Activated naive CD4-positive, alpha-beta T cell treated with anti-CD3 and anti-CD28 coated beads, Interleukin-2, amount 50 U/mL, for 24 hours (primary cell): ENCODE data around the gene PDZRN3.

Experiments used
- H3K27ac Mint-ChIP-seq: one replicate; pipeline ENCODE4 v1.8.0; 2021; ENCODE audit warnings: mild to moderate bottlenecking, mixed read lengths
- H3K27me3 Mint-ChIP-seq: one replicate; pipeline ENCODE4 v1.8.0; 2021; ENCODE audit warnings: mixed read lengths
- H3K36me3 Mint-ChIP-seq: one replicate; pipeline ENCODE4 v1.8.0; 2021; ENCODE audit warnings: mixed read lengths
- H3K4me1 Mint-ChIP-seq: one replicate; pipeline ENCODE4 v1.8.0; 2021; ENCODE audit warnings: mixed read lengths
- H3K4me3 Mint-ChIP-seq: one replicate; pipeline ENCODE4 v1.8.0; 2021; ENCODE audit warnings: mild to moderate bottlenecking, mixed read lengths
- H3K9me3 Mint-ChIP-seq: one replicate; pipeline ENCODE4 v1.8.0; 2021; ENCODE audit warnings: mixed read lengths

Gene PDZRN3

DNA sequence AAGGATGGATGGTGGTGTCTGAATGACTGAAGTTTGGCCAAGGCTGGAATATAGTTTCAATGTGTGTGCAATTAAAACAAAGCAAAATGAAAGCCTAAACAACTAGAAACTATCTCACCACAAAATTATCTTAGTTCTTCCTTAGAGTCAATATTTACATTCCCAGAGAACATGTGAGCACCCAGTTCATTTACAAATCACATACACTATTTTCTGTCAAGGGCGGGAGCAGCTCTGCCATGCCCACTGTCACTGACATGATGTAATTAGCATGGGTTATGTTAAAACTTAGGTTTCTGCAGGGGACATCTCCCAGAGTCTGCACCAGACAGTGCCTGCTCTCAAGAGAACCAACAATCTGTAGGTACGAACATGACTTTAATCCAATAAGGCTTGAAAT lies 65.0 kb downstream of the PDZRN3 start:
- H3K27me3 Mint-ChIP-seq, result peaks cover 3% of the 10 kb centered on the region
- H3K36me3 Mint-ChIP-seq, result no peaks in the 10 kb centered on the region
- H3K4me1 Mint-ChIP-seq, result no peaks in the 10 kb centered on the region
- no peak overlapping the region for H3K27ac Mint-ChIP-seq
- H3K4me3 Mint-ChIP-seq, result no peak overlapping the region
- no peaks in the 10 kb centered on the region for H3K9me3 Mint-ChIP-seq

DNA sequence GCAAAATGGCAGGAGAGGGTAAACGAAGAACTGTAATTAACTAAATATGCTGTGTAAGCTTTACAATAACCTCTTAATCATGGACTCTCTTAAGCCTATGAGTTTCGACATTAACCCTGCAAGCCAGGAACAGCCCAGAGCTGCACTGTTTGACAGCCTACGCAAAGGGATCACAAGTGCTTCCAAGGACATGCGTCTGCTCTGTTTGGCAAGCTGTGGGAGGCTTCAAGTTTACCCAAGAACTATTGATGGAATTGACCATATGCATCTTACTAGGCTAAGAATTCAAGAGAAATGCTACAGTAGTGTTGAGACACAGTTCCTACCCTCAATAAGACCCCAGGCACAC lies 66.0 kb downstream of the PDZRN3 start:
- no peaks in the 10 kb centered on the region for H3K36me3 Mint-ChIP-seq
- no peaks in the 10 kb centered on the region for H3K9me3 Mint-ChIP-seq
- H3K27ac Mint-ChIP-seq, result no peak overlapping the region
- no peaks in the 10 kb centered on the region for H3K4me1 Mint-ChIP-seq
- peaks cover 1% of the 10 kb centered on the region for H3K27me3 Mint-ChIP-seq
- H3K4me3 Mint-ChIP-seq, result no peak overlapping the region

DNA sequence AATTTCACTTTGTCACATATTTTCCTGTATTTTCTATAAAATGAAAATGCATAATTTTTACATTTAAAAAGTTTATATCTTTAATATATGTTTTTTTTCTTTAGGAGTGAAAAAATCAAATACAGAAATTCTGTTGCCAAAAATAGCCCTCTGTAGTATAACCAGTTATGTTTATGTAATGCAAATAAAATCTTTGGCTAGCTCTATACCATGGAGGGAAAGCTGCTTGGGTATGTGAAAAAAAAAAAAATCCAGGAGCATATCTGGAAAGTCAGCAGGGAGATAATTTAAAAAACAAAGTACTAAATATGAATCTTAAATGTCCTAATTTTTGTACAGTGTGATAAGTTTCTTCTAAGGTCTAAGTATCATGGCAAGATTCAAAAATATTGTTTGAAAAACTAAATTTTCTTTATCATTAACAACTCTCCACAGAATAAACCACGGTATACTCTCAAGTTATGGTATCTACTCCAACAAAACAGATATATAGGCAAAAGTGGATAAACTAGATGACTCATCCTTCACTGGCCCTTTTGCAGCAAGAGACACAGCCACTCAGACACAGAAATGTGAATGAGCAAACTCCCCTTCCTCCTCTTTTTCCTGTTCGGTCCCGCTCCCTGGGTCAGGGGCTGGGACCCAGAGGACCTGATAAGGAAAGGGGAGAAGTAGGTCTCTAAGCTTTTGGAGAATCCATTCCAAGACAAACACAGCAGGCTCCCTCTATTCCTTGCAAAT lies 66.6 kb downstream of the PDZRN3 start:
- Mint-ChIP-seq H3K36me3 (no peaks in the 10 kb centered on the region), H3K4me1 (no peaks in the 10 kb centered on the region), H3K27me3 (peaks cover 1% of the 10 kb centered on the region), H3K27ac (no peak overlapping the region), H3K9me3 (no peaks in the 10 kb centered on the region), H3K4me3 (no peak overlapping the region)

DNA sequence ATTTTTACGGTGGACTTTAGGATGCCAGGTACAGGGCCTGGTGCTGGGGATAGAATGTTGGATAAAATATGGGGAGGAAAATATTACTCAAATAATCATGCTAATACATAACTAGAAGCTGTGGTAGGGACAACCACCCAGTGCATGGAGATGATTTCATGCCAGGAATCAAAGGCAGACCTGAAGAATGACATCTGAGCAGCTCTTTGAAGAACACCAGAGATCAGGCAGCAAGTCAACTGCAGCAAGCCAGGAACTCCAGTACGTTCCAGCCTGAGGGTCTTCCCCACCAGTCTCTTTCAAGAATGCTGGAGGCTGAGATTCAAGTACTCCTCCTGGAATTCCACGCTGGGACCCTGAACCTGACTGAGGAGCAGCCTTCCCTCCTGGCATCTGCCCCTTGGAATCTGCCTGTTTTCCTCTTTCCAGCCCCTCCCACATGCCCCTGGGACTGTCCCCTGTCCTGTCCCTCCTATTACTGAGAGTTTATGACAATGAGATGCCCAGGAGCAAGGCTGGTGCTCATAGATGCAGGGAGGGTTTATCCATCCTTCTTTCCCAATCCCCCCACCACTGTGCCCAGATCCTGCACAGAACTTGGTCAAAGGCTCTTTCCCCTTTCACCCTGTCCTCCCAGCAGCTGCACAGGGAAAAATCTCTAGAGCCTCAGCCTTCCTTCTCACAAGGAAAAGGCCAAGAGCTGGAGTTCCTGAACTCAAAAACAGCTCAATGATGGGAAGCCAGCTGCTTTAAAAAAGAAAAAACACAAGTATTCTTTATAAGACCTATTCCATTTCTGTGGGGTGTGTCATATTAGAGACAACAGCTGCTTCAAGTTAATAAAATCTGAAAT lies 68.0 kb downstream of the PDZRN3 start:
- Mint-ChIP-seq H3K27me3 (peaks cover 2% of the 10 kb centered on the region), H3K36me3 (no peaks in the 10 kb centered on the region), H3K4me3 (no peak overlapping the region), H3K27ac (no peak overlapping the region), H3K4me1 (no peaks in the 10 kb centered on the region), H3K9me3 (no peaks in the 10 kb centered on the region)

DNA sequence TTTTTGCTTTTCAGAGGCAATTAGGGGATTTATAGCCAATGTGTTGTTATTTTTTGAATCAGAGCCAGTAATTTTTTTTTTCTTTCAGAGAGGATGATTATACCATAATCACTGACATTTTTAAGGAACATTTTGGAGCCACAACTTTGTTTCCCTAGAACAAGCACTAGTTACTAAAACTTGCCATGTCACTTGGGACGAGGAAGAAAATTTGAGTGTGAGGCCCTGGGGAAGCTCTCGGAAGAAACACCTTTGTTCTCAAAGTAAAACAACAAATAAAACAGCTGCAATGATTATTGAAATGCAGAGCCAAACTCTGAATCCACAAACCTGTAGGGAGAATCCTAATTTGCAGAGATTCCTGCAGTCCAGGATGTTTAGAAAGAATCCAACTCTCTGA lies 69.7 kb downstream of the PDZRN3 start:
- Mint-ChIP-seq H3K27ac (no peak overlapping the region), H3K36me3 (no peaks in the 10 kb centered on the region), H3K27me3 (peaks cover 2% of the 10 kb centered on the region), H3K9me3 (no peaks in the 10 kb centered on the region), H3K4me3 (no peak overlapping the region), H3K4me1 (no peaks in the 10 kb centered on the region)

DNA sequence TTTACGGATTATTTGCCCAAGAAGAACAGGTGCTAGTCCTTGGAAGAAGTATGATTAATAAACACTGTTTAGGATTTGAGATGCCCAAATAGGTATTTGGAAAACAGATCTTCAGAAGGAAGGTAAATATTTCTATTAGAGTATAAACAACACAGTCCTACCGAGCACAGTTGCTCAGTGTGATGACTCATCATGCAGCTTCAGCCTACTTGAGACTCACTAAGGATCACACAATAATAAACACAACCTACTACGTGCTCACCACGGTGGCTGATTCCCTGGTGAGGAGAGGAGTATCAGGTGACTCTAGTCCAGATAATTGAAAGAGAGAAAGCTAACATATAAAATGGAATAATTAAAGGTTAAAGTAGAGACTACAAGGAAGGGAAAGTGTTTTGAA lies 72.0 kb downstream of the PDZRN3 start:
- H3K36me3 Mint-ChIP-seq, result no peaks in the 10 kb centered on the region
- H3K27ac Mint-ChIP-seq, result no peak overlapping the region
- no peaks in the 10 kb centered on the region for H3K9me3 Mint-ChIP-seq
- no peak overlapping the region for H3K4me3 Mint-ChIP-seq
- H3K27me3 Mint-ChIP-seq, result peaks cover 4% of the 10 kb centered on the region
- no peaks in the 10 kb centered on the region for H3K4me1 Mint-ChIP-seq

DNA sequence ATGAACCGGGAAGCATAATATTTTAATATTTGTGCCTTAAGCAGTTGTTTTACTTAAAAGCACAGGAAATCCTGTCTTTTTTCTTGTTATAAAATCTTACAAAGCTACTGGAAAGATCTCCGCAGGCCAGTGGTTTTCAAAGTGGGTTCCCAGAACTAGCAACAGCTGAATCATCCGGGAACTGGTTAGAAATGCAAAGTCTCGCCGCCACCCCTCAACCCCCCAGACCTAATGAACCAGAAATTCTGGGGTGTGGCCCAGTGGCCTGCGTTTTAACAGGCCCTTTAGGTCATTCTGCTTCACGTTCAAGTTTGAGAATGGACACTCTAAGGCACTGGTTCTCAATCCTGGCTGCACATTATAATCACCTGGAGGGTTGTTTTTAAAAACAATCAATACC lies 74.7 kb downstream of the PDZRN3 start:
- Mint-ChIP-seq H3K27ac (no peak overlapping the region), H3K9me3 (no peaks in the 10 kb centered on the region)

DNA sequence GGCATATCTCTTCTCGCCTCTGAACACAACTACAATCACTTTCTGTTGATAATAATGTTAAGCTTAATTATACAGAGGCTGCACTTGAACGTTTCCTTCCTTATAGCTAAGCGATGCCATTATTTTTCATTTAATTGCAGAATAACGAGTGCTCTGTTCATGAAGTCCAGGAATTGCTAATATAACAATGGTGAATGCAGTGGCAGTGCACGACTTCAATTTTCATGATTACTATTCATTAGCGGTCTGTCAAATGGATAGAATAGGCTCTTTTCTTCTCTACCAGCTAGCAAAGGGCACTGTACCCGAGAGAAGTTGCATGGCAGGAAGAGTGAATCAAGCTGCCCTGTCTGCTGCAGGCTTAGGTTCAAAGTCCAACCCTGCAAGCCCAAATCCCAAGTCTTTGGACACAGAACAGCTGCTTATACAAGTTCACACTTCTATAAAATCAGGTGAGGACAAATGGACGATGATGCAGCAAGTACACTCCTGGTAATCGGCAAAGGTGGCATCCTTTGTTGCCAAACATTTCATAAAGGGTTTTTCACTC lies 75.6 kb downstream of the PDZRN3 start:
- Mint-ChIP-seq H3K4me1 (no peaks in the 10 kb centered on the region), H3K27me3 (peaks cover 3% of the 10 kb centered on the region), H3K36me3 (no peaks in the 10 kb centered on the region), H3K4me3 (no peak overlapping the region), H3K9me3 (no peaks in the 10 kb centered on the region), H3K27ac (no peak overlapping the region)

More for the DNA sequence above, 74.7 kb downstream of the PDZRN3 start:
- H3K36me3 Mint-ChIP-seq, result no peaks in the 10 kb centered on the region
- peaks cover 4% of the 10 kb centered on the region for H3K27me3 Mint-ChIP-seq
- no peaks in the 10 kb centered on the region for H3K4me1 Mint-ChIP-seq
- H3K4me3 Mint-ChIP-seq, result no peak overlapping the region

DNA sequence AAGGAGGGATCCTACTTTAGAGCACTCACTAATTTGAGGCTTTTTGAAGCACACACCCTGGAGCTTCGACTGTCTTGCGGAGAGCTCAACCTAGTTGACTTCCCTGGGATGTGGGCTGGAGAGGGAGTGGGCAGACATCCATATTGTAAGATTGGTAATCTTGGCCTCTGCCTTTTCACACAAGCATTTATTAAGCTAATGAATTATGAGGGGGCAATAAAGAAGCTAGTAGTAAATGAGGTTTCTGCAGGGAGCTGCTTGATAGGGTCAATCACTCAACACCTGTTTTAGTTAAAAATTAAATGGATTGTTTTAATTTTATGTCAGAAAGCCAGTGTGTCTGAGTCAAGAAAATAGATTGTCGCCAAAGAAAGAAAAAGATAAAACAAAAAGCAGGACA lies 76.3 kb downstream of the PDZRN3 start:
- Mint-ChIP-seq H3K4me3 (no peak overlapping the region), H3K4me1 (no peaks in the 10 kb centered on the region), H3K9me3 (no peaks in the 10 kb centered on the region), H3K36me3 (no peaks in the 10 kb centered on the region), H3K27me3 (peaks cover 3% of the 10 kb centered on the region), H3K27ac (no peak overlapping the region)

DNA sequence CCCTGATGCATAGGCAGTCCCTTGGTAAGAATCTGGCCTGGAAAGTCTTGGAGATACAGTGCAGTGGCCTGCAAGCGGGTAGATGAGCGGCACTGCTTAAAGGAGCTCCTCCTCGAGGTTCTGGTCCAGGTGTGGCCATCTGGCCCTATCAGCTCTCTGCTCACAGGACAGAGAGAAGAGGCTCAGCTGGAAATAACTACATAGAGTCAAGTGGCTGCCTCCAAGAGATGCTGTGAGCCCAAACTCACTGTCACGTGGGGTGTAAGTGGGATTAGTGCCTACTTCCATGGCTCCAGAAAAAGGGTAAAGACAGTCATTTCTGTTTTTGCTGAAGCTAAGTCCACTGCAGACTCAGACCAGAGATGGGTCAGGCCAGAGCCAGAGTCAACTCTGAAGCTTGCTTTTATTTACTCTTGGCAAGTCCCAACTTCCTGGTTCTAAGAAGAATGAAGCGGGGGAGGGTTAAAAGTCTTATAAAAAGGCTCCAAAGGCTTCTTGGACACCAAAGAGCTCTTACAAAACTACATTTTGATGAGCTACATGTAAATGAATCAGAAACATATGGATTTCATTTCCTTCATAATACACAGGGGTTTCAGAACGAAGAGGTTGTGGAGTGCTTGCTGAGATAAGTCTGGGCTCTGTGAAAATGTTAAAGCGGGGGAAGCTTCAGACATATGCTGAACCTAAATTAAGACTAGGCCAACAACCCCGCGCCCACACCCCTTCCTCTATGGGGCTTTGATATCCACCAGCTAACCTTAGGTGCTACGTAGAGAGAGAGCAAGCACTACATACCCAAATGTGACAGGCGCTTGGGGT lies 77.1 kb downstream of the PDZRN3 start:
- H3K36me3 Mint-ChIP-seq, result no peaks in the 10 kb centered on the region
- no peak overlapping the region for H3K4me3 Mint-ChIP-seq
- H3K27ac Mint-ChIP-seq, result no peak overlapping the region
- peaks cover 1% of the 10 kb centered on the region for H3K27me3 Mint-ChIP-seq
- no peaks in the 10 kb centered on the region for H3K9me3 Mint-ChIP-seq
- no peaks in the 10 kb centered on the region for H3K4me1 Mint-ChIP-seq

DNA sequence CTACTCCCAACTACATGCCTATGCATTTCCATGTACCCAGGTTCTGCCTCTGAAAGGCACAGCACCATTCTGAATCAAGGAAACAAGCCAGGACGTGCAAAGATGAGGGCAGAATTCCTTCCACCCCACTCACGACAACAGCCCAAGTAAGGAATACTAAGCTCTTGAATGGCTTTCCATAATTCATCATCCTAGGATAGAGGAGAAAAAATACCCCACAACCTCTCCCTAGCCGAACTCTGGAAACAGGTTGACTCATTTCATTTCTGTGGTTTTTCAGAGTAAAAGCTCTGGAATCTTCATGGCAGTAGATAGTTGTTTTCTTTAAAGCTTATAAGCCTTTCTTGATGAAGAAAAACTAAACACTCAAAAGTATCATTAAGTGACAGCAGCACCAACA lies 77.8 kb downstream of the PDZRN3 start:
- no peaks in the 10 kb centered on the region for H3K4me1 Mint-ChIP-seq
- H3K9me3 Mint-ChIP-seq, result no peaks in the 10 kb centered on the region
- peaks cover 2% of the 10 kb centered on the region for H3K27me3 Mint-ChIP-seq
- H3K36me3 Mint-ChIP-seq, result no peaks in the 10 kb centered on the region
- no peak overlapping the region for H3K27ac Mint-ChIP-seq
- H3K4me3 Mint-ChIP-seq, result no peak overlapping the region

DNA sequence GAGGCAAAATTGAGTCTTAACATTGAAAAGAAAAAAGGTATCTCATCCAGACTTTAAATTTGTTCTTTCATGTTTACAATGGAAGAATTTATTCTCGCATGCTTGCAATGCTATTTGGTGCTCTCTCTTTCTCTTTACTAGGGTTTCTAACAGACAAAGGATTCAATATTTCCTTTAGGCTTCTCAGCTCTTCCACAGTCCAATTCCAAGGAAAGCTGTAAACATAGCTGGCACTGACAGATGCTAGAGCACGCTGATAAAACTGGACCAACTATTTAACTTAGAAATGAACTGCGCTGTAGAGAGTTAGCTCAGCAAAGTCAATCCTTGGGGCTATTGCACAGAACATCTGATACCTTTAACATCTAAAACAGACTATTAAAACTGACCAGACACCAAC lies 81.3 kb downstream of the PDZRN3 start:
- peaks cover 2% of the 10 kb centered on the region for H3K27me3 Mint-ChIP-seq
- no peaks in the 10 kb centered on the region for H3K4me1 Mint-ChIP-seq
- no peaks in the 10 kb centered on the region for H3K36me3 Mint-ChIP-seq
- H3K9me3 Mint-ChIP-seq, result no peaks in the 10 kb centered on the region
- H3K27ac Mint-ChIP-seq, result no peak overlapping the region
- no peak overlapping the region for H3K4me3 Mint-ChIP-seq

DNA sequence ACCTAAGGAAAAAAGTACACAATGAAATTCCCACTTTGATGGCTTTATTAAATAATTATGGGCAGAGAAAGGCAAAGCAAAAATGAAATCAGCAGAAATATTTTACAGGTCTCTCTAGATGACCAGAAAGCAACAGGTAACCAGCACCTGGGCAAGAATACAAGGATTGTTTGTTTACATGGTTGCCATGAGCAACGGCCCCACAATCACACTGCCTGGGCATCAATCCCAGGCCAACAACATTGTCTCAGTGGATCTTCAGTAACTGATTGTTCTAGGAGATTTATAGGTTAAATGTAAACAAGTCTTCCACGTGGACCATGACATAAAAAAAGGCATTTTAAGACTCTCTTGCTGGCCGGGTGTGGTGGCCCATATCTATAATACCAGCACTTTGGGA lies 82.6 kb downstream of the PDZRN3 start:
- Mint-ChIP-seq H3K27ac (peak overlapping the region; percentile 10), H3K4me1 (no peaks in the 10 kb centered on the region), H3K27me3 (peaks cover 2% of the 10 kb centered on the region), H3K4me3 (no peak overlapping the region), H3K9me3 (no peaks in the 10 kb centered on the region), H3K36me3 (no peaks in the 10 kb centered on the region)

DNA sequence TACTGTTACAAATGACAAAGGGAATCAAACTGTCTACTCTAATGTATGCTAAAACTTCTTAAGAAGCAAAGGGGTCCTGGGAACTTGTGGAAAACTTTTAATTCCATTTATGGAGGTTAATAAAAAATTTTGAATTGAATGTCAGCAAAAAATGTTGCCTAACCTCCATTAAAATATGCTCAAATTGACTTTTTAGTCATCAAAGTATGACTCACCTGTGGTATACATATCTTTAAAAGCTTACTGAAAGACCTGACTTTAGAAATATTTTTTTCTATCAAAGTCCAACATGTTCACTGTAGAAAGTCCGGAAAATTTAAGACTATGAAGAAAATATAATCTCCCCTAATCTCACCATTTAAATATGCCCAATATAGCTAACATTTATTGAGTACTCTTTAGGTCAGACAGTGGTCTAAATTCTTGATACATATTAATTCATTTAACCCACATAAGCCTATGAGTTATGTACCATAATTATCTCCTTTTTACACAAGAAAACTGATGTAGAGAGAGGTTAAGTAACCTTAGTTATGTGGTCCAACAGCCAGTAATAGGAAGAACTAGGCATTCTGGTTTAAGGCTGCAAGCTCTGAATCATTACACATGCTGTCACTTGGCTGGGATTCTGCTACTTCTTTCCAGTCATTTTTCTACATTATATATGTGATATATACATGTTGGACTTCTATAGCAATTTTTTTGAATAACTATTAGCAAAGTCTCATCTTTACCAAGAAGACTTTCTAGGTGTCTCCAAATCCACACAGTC lies 83.6 kb downstream of the PDZRN3 start:
- Mint-ChIP-seq H3K36me3 (no peaks in the 10 kb centered on the region), H3K27ac (no peak overlapping the region), H3K4me3 (no peak overlapping the region), H3K9me3 (no peaks in the 10 kb centered on the region), H3K4me1 (no peaks in the 10 kb centered on the region), H3K27me3 (peaks cover 2% of the 10 kb centered on the region)

DNA sequence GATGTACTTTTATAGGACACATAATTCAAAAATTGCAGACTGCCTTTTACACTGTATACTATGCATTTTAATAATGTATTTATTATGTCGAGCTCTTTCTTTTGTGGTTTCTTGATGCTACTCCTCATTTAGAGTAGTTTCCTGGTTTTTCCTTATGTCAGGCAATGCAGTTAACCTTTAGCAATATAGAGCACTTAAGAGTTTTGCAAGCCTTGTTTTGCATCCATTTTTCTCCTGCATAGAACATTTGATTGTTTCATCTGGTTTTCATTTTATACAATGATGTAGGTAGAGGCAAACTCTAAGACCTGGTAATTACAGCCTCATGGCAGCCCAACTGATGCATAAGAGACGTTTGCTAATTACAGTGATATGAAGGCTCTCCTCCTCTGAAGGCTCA lies 86.3 kb downstream of the PDZRN3 start:
- H3K27ac Mint-ChIP-seq, result no peak overlapping the region
- H3K9me3 Mint-ChIP-seq, result no peaks in the 10 kb centered on the region
- no peaks in the 10 kb centered on the region for H3K36me3 Mint-ChIP-seq
- no peaks in the 10 kb centered on the region for H3K4me1 Mint-ChIP-seq
- peaks cover 2% of the 10 kb centered on the region for H3K27me3 Mint-ChIP-seq
- no peak overlapping the region for H3K4me3 Mint-ChIP-seq
